Loucy (cell line): ENCODE measurements around the gene GOLGA6D.
A peak's percentile ranks its signal among the peaks of the same experiment; 100 is the strongest.
"Not testable (repeated sequence)": the region's sequence is repeated elsewhere in the genome, so short reads cannot be mapped to it uniquely, and the experiment has no call there.

Experiments used
- H2AFZ ChIP-seq: fragments of 200-600 bp; sonication (generic); 2 replicates; pipeline ENCODE4 v1.6.0; 2016; ENCODE audit warnings: antibody characterized with exemption, mild to moderate bottlenecking, low read length, moderate library complexity
- H3F3A ChIP-seq: fragments of 200-600 bp; 2 replicates; pipeline ENCODE4 v1.6.0; 2016; ENCODE audit warnings: antibody characterized with exemption, low read depth, mild to moderate bottlenecking
- H3K27me3 ChIP-seq: fragments of 200-600 bp; sonication (generic); 2 replicates; pipeline ENCODE4 v1.6.1; 2014; ENCODE audit warnings: low read length, mild to moderate bottlenecking; ENCODE audit not compliant: insufficient read depth, poor library complexity, severe bottlenecking
- H3K36me3 ChIP-seq: fragments of 200-600 bp; sonication (generic); 2 replicates; pipeline ENCODE4 v1.6.1; 2016; ENCODE audit warnings: low read length; ENCODE audit not compliant: insufficient read depth
- H3K4me1 ChIP-seq: fragments of 200-600 bp; sonication (generic); 2 replicates; pipeline ENCODE4 v1.5.1; 2014; ENCODE audit warnings: low read length, mild to moderate bottlenecking; ENCODE audit not compliant: insufficient read depth, poor library complexity, severe bottlenecking
- H3K4me2 ChIP-seq: fragments of 200-600 bp; sonication (generic); 2 replicates; pipeline ENCODE4 v1.6.0; 2014; ENCODE audit warnings: antibody characterized with exemption, low read length, low read depth, mild to moderate bottlenecking; ENCODE audit not compliant: poor library complexity, severe bottlenecking
- H3K4me3 ChIP-seq: fragments of 200-600 bp; sonication (generic); 2 replicates; pipeline ENCODE4 v1.5.1; 2014; ENCODE audit warnings: low read length, mild to moderate bottlenecking, mixed read lengths; ENCODE audit not compliant: poor library complexity, severe bottlenecking
- H3K79me2 ChIP-seq: fragments of 200-600 bp; sonication (generic); 2 replicates; pipeline ENCODE4 v1.6.1; 2014; ENCODE audit warnings: low read length; ENCODE audit not compliant: insufficient read depth
- H3K9ac ChIP-seq: fragments of 200-600 bp; sonication (generic); 2 replicates; pipeline ENCODE4 v1.6.0; 2014; ENCODE audit warnings: mild to moderate bottlenecking, low read depth, low read length, moderate library complexity; ENCODE audit not compliant: poor library complexity, severe bottlenecking
- H3K9me2 ChIP-seq: fragments of 200-600 bp; sonication (generic); replicated peaks from 2 replicates; pipeline ENCODE4 v1.6.1; 2016; ENCODE audit warnings: low read depth, low read length, mixed read lengths
- H3K9me3 ChIP-seq: fragments of 200-600 bp; sonication (generic); 2 replicates; pipeline ENCODE4 v1.6.1; 2014; ENCODE audit warnings: mild to moderate bottlenecking, antibody characterized with exemption, low read length, low read depth; ENCODE audit not compliant: insufficient read depth
- H4K20me1 ChIP-seq: fragments of 200-600 bp; sonication (generic); 2 replicates; pipeline ENCODE4 v1.6.0; 2014; ENCODE audit warnings: antibody characterized with exemption, low read length, mild to moderate bottlenecking; ENCODE audit not compliant: insufficient read depth, poor library complexity, severe bottlenecking
- CTCF ChIP-seq: fragments of 200-600 bp; sonication (generic); conservative IDR thresholded peaks from 2 replicates; pipeline ENCODE4 v1.5.1; 2014; ENCODE audit warnings: mild to moderate bottlenecking, antibody characterized with exemption, low read length
- EZH2phosphoT487 ChIP-seq: fragments of 200-600 bp; IDR thresholded peaks from 2 replicates; pipeline ENCODE4 v1.6.1; 2018; ENCODE audit warnings: antibody characterized with exemption, mild to moderate bottlenecking, moderate library complexity, borderline replicate concordance

The GOLGA6D gene

GRCh38 chr15:75309711-75310110 is 27.1 kb downstream of the GOLGA6D start:
- no peaks in the 10 kb centered on the region for H3K79me2 ChIP-seq
- no peaks in the 10 kb centered on the region for H3K27me3 ChIP-seq
- H3K36me3 ChIP-seq: no peaks in the 10 kb centered on the region
- no peaks in the 10 kb centered on the region for H3F3A ChIP-seq
- H4K20me1 ChIP-seq: no peaks in the 10 kb centered on the region
- no peaks in the 10 kb centered on the region for H3K9me2 ChIP-seq
- TF ChIP-seq CTCF: no peak
- TF ChIP-seq EZH2phosphoT487: no peak
- H3K9ac ChIP-seq: no peak overlapping the region
- peaks cover 2% of the 10 kb centered on the region for H3K4me1 ChIP-seq
- H3K4me3 ChIP-seq: no peak overlapping the region
- no peak overlapping the region for H2AFZ ChIP-seq
- H3K9me3 ChIP-seq: no peaks in the 10 kb centered on the region
- H3K4me2 ChIP-seq: no peak overlapping the region

GRCh38 chr15:75312548-75312947 is 29.9 kb downstream of the GOLGA6D start:
- H3K36me3 ChIP-seq, H3F3A ChIP-seq, H3K4me3 ChIP-seq, H3K27me3 ChIP-seq, H3K9me3 ChIP-seq, H3K9me2 ChIP-seq, H3K4me1 ChIP-seq, H3K4me2 ChIP-seq, H4K20me1 ChIP-seq, H3K9ac ChIP-seq, H3K79me2 ChIP-seq: not testable (repeated sequence)
- H2AFZ ChIP-seq: peak overlapping the region; percentile 21; the same call in 1 of the 2 replicates

- Histone ChIP-seq H2AFZ (no peak overlapping the region), H3K4me2 (no peak overlapping the region), H3K4me3 (no peak overlapping the region), H3F3A (no peaks in the 10 kb centered on the region), H3K4me1 (peaks cover 2% of the 10 kb centered on the region), H4K20me1 (no peaks in the 10 kb centered on the region), H3K27me3 (no peaks in the 10 kb centered on the region), H3K9ac (no peak overlapping the region), H3K9me3 (no peaks in the 10 kb centered on the region), H3K9me2 (no peaks in the 10 kb centered on the region), H3K36me3 (no peaks in the 10 kb centered on the region), H3K79me2 (no peaks in the 10 kb centered on the region)
- no peak for TF ChIP-seq EZH2phosphoT487
- no peak for TF ChIP-seq CTCF
Measured at GRCh38 chr15:75313116-75313845, 30.6 kb downstream of the GOLGA6D start.
